Thyroid gland (tissue), 4 donors: ENCODE results near the gene OGFR.

Experiments used
- POLR2A ChIP-seq, 2 donors: fragments of 450-650 bp; IDR thresholded peaks; one replicate each; pipeline ENCODE4 v1.6.1; 2017; ENCODE audit warnings: antibody characterized with exemption in 2 of 2, mild to moderate bottlenecking in 2 of 2, moderate library complexity in 1 of 2
- TF ChIP-seq, protein P1 (sequence below), 6 experiments: fragments of 200-600 bp in 3 of 6; fragments of 450-650 bp in 3 of 6; sonication (generic) in 3 of 6; IDR thresholded peaks; one replicate each; pipeline ENCODE4 v1.5.1; 2016 to 2019; ENCODE audit warnings: antibody characterized with exemption in 6 of 6, mild to moderate bottlenecking in 2 of 6, inconsistent platforms in 1 of 6, moderate library complexity in 1 of 6

DNA sequence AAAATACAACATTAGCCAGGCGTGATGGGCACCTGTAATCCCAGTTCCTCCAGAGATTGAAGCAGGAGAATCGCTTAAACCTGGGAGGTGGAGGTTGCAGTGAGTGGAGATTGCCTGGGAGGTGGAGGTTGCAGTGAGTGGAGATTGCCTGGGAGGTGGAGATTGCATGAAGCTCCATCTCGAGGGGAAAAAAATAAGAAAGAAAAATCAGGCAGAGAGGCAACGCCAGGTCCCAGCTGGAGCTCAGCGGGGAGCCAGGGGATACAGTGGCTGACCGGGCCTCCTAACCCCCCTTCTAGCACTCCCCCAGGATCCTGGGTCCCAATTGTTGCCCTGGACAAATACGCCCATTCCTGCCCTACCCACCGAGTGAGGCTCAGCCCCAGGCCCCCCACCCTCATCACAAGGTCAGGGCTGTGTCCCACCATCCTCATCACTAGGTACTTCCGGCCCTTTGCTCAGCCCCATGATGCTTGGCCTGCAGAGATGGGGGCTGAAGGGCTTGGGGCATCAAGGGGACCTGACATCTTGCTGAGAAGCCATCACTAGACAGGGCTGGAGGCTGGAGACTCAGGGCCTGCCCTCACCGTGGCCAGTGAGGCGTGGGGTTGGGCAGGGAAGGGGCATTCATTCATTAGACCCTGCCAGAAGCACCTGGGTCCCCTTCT is 1.9 kb downstream of the OGFR start:
- no peak for TF ChIP-seq POLR2A (IDR thresholded peaks at IDR 0.05)
- TF ChIP-seq, protein P1, sequence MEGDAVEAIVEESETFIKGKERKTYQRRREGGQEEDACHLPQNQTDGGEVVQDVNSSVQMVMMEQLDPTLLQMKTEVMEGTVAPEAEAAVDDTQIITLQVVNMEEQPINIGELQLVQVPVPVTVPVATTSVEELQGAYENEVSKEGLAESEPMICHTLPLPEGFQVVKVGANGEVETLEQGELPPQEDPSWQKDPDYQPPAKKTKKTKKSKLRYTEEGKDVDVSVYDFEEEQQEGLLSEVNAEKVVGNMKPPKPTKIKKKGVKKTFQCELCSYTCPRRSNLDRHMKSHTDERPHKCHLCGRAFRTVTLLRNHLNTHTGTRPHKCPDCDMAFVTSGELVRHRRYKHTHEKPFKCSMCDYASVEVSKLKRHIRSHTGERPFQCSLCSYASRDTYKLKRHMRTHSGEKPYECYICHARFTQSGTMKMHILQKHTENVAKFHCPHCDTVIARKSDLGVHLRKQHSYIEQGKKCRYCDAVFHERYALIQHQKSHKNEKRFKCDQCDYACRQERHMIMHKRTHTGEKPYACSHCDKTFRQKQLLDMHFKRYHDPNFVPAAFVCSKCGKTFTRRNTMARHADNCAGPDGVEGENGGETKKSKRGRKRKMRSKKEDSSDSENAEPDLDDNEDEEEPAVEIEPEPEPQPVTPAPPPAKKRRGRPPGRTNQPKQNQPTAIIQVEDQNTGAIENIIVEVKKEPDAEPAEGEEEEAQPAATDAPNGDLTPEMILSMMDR (IDR thresholded peaks at IDR 0.05) = no peak
